GM23248 (cell line): ENCODE measurements around the gene CFAP74.

Experiments
- EZH2 ChIP-seq: fragments of 200-600 bp; sonication (generic); IDR thresholded peaks from 2 replicates; pipeline ENCODE4 v1.6.1; 2018; ENCODE audit warnings: antibody characterized with exemption, mild to moderate bottlenecking; ENCODE audit not compliant: insufficient read depth, poor library complexity, severe bottlenecking
- EZH2phosphoT487 ChIP-seq: fragments of 200-600 bp; sonication (generic); IDR thresholded peaks from 2 replicates; pipeline ENCODE4 v1.6.1; 2018; ENCODE audit warnings: antibody characterized with exemption, moderate library complexity, mild to moderate bottlenecking, low read depth; ENCODE audit not compliant: insufficient read depth

GRCh38 chr1:1895456-1896336, 107.9 kb downstream of the CFAP74 start:
- no peak for TF ChIP-seq EZH2
- TF ChIP-seq EZH2phosphoT487: no peak
